ENCODE results near the gene TUBB8B. TPM values are rescaled to one million over a fixed set of nuclear protein-coding genes. Genes with fewer than 3 reads are reported as not detected.
A peak's percentile ranks its signal among the peaks of the same experiment; 100 is the strongest.
"Not testable (repeated sequence)": the region's sequence is repeated elsewhere in the genome, so short reads cannot be mapped to it uniquely, and the experiment has no call there.

The TUBB8B gene
- total RNA-seq, 1 donor from 2014 or later = not detected

DNA sequence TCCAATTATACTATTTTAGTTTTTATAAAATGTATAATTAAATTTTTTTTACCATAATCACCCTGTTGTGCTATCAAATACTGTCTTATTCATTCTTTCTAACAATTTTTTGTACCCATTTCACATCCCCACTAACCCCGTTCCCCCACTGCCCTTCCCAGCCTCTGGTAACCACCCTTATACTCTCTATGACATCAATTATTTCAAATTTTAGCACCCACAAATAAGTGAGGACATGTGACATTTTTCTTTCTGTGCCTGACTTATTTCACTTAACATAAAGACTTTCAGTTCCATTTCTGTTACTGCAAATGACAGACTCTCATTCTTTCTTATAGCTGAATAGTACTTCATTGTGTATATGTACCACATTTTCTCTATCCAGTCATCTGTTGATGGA, 5.0 kb upstream of the TUBB8B start:
- H3K27me3 Mint-ChIP-seq (ENCODE audit: low read depth, unreplicated experiment); H3K4me2 ChIP-seq (ENCODE audit: low read length); H3K4me1 Mint-ChIP-seq (ENCODE audit: low read depth, unreplicated experiment); FAIRE-seq; H3K9ac ChIP-seq (ENCODE audit: low read length); H2AFZ ChIP-seq (ENCODE audit: low read depth, low read length); H3K27ac Mint-ChIP-seq (ENCODE audit: unreplicated experiment); H4K20me1 ChIP-seq (ENCODE audit: insufficient read depth, low read length); H3K9me3 ChIP-seq (ENCODE audit: insufficient read depth, low read depth, low read length); H3K79me2 ChIP-seq (ENCODE audit: insufficient read depth, low read length); H3K27me3 ChIP-seq (ENCODE audit: insufficient read depth, low read length); H3K9me3 Mint-ChIP-seq (ENCODE audit: unreplicated experiment); H3K4me1 ChIP-seq (ENCODE audit: insufficient read depth, low read length); H3K27ac ChIP-seq (ENCODE audit: low read depth, low read length); H3K36me3 ChIP-seq (ENCODE audit: insufficient read depth, low read length); H3K4me3 ChIP-seq (ENCODE audit: insufficient read depth, low read depth, low read length); H3K36me3 Mint-ChIP-seq (ENCODE audit: low read depth, unreplicated experiment); DNase-seq (ENCODE audit: low read depth): not testable (repeated sequence)
- peak overlapping the region; percentile 54 for H3K4me3 Mint-ChIP-seq (ENCODE audit: unreplicated experiment)

DNA sequence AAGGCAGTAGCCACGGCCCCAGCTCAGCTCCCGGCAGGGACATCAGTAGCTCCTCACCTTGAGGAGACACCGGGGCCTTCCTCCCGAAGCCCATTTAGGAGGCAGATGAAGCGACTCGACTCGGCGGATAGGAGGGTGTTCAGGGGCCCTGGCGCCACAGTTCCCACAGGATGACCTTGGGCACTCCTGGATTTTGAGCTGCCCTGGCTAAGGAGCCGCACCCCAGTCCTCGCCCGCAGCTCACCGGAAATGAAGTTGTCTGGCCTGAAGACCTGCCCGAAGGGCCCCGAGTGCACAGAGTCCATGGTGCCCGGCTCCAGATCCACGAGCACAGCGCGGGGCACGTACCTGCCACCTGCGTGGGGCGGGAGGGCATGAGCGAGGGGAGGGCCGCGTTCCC, 719 bp downstream of the TUBB8B start:
- H4K20me1 ChIP-seq (ENCODE audit: insufficient read depth, low read length); H3K4me1 Mint-ChIP-seq (ENCODE audit: low read depth, unreplicated experiment); H3K4me2 ChIP-seq (ENCODE audit: low read length); H3K36me3 ChIP-seq (ENCODE audit: insufficient read depth, low read length); H3K27ac ChIP-seq (ENCODE audit: low read depth, low read length); H3K27ac Mint-ChIP-seq (ENCODE audit: unreplicated experiment); H3K79me2 ChIP-seq (ENCODE audit: insufficient read depth, low read length); H3K9ac ChIP-seq (ENCODE audit: low read length); H3K36me3 Mint-ChIP-seq (ENCODE audit: low read depth, unreplicated experiment); DNase-seq (ENCODE audit: low read depth); H2AFZ ChIP-seq (ENCODE audit: low read depth, low read length); H3K27me3 ChIP-seq (ENCODE audit: insufficient read depth, low read length); H3K4me1 ChIP-seq (ENCODE audit: insufficient read depth, low read length); FAIRE-seq; H3K9me3 Mint-ChIP-seq (ENCODE audit: unreplicated experiment); H3K9me3 ChIP-seq (ENCODE audit: insufficient read depth, low read depth, low read length); H3K4me3 ChIP-seq (ENCODE audit: insufficient read depth, low read depth, low read length); H3K27me3 Mint-ChIP-seq (ENCODE audit: low read depth, unreplicated experiment); H3K4me3 Mint-ChIP-seq (ENCODE audit: unreplicated experiment): not testable (repeated sequence)

DNA sequence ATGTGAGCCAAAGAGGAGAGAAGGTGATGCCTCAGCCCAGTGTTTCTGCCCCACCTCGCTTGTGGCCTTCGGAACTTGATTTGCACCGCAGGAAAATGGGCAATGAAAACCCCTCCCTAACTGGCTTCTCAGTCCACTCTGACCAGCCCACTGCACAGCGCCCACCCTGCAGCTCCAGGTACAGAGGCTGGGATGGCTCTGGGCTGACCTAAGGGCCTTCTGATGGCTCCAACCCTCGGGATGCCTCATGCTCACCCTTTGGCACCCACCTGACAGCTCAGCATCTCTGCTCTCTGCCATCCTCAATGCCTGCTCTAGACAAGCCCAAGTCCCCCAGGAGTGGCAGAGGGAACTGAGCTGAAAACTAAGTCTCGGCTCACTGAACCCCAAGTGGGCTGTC, 36.2 kb downstream of the TUBB8B start:
- H3K36me3 ChIP-seq (ENCODE audit: insufficient read depth, low read length); H3K9me3 Mint-ChIP-seq (ENCODE audit: unreplicated experiment); H3K79me2 ChIP-seq (ENCODE audit: insufficient read depth, low read length); H3K9ac ChIP-seq (ENCODE audit: low read length); H3K4me1 ChIP-seq (ENCODE audit: insufficient read depth, low read length); H3K9me3 ChIP-seq (ENCODE audit: insufficient read depth, low read depth, low read length); H3K27ac ChIP-seq (ENCODE audit: low read depth, low read length); H3K27ac Mint-ChIP-seq (ENCODE audit: unreplicated experiment); H3K4me3 Mint-ChIP-seq (ENCODE audit: unreplicated experiment); H3K4me2 ChIP-seq (ENCODE audit: low read length); H3K27me3 ChIP-seq (ENCODE audit: insufficient read depth, low read length); H3K36me3 Mint-ChIP-seq (ENCODE audit: low read depth, unreplicated experiment); H2AFZ ChIP-seq (ENCODE audit: low read depth, low read length); DNase-seq (ENCODE audit: low read depth); H4K20me1 ChIP-seq (ENCODE audit: insufficient read depth, low read length); H3K4me3 ChIP-seq (ENCODE audit: insufficient read depth, low read depth, low read length); H3K27me3 Mint-ChIP-seq (ENCODE audit: low read depth, unreplicated experiment); FAIRE-seq; H3K4me1 Mint-ChIP-seq (ENCODE audit: low read depth, unreplicated experiment): not testable (repeated sequence)

DNA sequence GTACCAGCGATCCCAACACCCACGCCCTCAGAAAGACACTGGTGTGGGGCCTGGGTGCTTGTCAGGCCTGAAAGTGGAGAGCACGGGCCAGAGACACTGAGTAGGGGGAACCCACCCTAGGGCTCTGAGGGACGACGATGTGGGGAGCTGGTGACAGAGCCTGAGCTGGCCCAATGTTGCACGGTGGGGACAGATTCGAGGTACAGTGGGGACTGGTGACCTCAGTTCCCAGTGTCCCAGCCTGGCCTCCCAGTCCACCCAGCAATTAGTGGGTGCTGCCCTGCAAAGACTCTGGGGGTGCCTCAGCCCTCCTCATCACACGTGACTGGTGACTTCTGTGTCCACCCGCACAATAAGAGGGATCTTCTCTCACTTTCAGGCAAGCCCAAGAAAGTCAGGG, 36.6 kb downstream of the TUBB8B start:
- H3K9ac ChIP-seq (ENCODE audit: low read length); DNase-seq (ENCODE audit: low read depth); H3K27me3 ChIP-seq (ENCODE audit: insufficient read depth, low read length); FAIRE-seq; H3K4me3 ChIP-seq (ENCODE audit: insufficient read depth, low read depth, low read length); H3K9me3 ChIP-seq (ENCODE audit: insufficient read depth, low read depth, low read length); H3K36me3 ChIP-seq (ENCODE audit: insufficient read depth, low read length); H2AFZ ChIP-seq (ENCODE audit: low read depth, low read length); H3K27ac ChIP-seq (ENCODE audit: low read depth, low read length); H3K9me3 Mint-ChIP-seq (ENCODE audit: unreplicated experiment); H4K20me1 ChIP-seq (ENCODE audit: insufficient read depth, low read length); H3K27ac Mint-ChIP-seq (ENCODE audit: unreplicated experiment); H3K27me3 Mint-ChIP-seq (ENCODE audit: low read depth, unreplicated experiment); H3K4me3 Mint-ChIP-seq (ENCODE audit: unreplicated experiment); H3K79me2 ChIP-seq (ENCODE audit: insufficient read depth, low read length); H3K4me2 ChIP-seq (ENCODE audit: low read length); H3K4me1 ChIP-seq (ENCODE audit: insufficient read depth, low read length); H3K4me1 Mint-ChIP-seq (ENCODE audit: low read depth, unreplicated experiment); H3K36me3 Mint-ChIP-seq (ENCODE audit: low read depth, unreplicated experiment): not testable (repeated sequence)

DNA sequence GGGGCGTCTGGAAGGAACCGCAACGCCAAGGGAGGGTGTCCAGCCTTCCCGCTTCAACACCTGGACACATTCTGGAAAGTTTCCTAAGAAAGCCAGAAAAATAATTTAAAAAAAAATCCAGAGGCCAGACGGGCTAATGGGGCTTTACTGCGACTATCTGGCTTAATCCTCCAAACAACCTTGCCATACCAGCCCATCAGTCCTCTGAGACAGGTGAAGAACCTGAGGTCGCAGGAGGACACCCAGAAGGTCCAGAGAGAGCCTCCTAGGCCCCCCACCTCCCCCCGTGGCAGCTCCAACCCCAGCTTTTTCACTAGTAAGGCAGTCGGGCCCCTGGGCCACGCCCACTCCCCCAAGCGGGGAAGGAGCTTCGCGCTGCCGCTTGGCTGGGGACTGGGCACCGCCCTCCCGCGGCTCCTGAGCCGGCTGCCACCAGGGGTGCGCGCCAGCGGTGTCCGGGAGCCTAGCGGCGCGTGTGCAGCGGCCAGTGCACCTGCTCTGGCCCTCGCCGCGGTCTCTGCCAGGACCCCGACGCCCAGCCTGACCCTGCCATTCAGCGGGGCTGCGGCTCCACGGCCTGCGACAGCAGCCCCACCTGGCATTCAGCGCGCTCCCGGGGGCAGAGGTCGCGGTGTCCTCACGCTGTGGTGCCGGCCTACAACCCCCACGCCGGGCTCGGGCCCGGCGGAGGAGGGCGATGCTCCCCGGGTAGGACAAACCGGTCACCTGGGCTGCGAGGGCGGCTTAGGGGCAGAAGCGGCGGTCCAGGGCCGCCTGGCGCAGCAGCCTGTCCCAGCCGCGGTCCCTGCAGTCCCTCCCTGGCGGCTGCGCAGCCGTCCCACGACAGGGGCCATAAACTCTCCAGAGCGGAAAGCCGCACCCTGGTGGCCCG, 37.8 kb downstream of the TUBB8B start:
- not testable (repeated sequence) for H3K4me3 Mint-ChIP-seq (ENCODE audit: unreplicated experiment); FAIRE-seq

DNA sequence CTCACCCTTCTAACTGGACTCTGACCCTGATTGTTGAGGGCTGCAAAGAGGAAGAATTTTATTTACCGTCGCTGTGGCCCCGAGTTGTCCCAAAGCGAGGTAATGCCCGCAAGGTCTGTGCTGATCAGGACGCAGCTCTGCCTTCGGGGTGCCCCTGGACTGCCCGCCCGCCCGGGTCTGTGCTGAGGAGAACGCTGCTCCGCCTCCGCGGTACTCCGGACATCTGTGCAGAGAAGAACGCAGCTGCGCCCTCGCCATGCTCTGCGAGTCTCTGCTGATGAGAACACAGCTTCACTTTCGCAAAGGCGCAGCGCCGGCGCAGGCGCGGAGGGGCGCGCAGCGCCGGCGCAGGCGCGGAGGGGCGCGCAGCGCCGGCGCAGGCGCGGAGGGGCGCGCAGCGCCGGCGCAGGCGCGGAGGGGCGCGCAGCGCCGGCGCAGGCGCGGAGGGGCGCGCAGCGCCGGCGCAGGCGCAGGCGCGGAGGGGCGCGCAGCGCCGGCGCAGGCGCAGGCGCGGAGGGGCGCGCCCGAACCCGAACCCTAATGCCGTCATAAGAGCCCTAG, 38.7 kb downstream of the TUBB8B start:
- H3K27ac Mint-ChIP-seq (ENCODE audit: unreplicated experiment); H3K79me2 ChIP-seq (ENCODE audit: insufficient read depth, low read length); DNase-seq (ENCODE audit: low read depth); H3K9ac ChIP-seq (ENCODE audit: low read length); H3K27ac ChIP-seq (ENCODE audit: low read depth, low read length); FAIRE-seq; H3K4me3 ChIP-seq (ENCODE audit: insufficient read depth, low read depth, low read length); H3K4me1 Mint-ChIP-seq (ENCODE audit: low read depth, unreplicated experiment); H3K27me3 ChIP-seq (ENCODE audit: insufficient read depth, low read length); H3K27me3 Mint-ChIP-seq (ENCODE audit: low read depth, unreplicated experiment); H3K4me2 ChIP-seq (ENCODE audit: low read length); H3K36me3 Mint-ChIP-seq (ENCODE audit: low read depth, unreplicated experiment); H3K4me3 Mint-ChIP-seq (ENCODE audit: unreplicated experiment); H2AFZ ChIP-seq (ENCODE audit: low read depth, low read length); H3K4me1 ChIP-seq (ENCODE audit: insufficient read depth, low read length); H3K9me3 ChIP-seq (ENCODE audit: insufficient read depth, low read depth, low read length); H3K9me3 Mint-ChIP-seq (ENCODE audit: unreplicated experiment); H3K36me3 ChIP-seq (ENCODE audit: insufficient read depth, low read length); H4K20me1 ChIP-seq (ENCODE audit: insufficient read depth, low read length): not testable (repeated sequence)

More for the DNA sequence above, 37.8 kb downstream of the TUBB8B start:
- H3K27me3 Mint-ChIP-seq (ENCODE audit: low read depth, unreplicated experiment); H3K27ac ChIP-seq (ENCODE audit: low read depth, low read length); H3K36me3 Mint-ChIP-seq (ENCODE audit: low read depth, unreplicated experiment); DNase-seq (ENCODE audit: low read depth); H3K9ac ChIP-seq (ENCODE audit: low read length); H3K27ac Mint-ChIP-seq (ENCODE audit: unreplicated experiment); H3K27me3 ChIP-seq (ENCODE audit: insufficient read depth, low read length); H3K9me3 ChIP-seq (ENCODE audit: insufficient read depth, low read depth, low read length); H3K4me2 ChIP-seq (ENCODE audit: low read length); H3K4me1 Mint-ChIP-seq (ENCODE audit: low read depth, unreplicated experiment); H3K4me3 ChIP-seq (ENCODE audit: insufficient read depth, low read depth, low read length); H3K9me3 Mint-ChIP-seq (ENCODE audit: unreplicated experiment); H2AFZ ChIP-seq (ENCODE audit: low read depth, low read length); H3K4me1 ChIP-seq (ENCODE audit: insufficient read depth, low read length); H3K79me2 ChIP-seq (ENCODE audit: insufficient read depth, low read length); H4K20me1 ChIP-seq (ENCODE audit: insufficient read depth, low read length); H3K36me3 ChIP-seq (ENCODE audit: insufficient read depth, low read length): not testable (repeated sequence)

All from astrocyte (in vitro differentiated cells and primary cell).